HepG2 (cell line): Measurements from ENCODE around the gene PPP1CA. TPM values are rescaled to one million over a fixed set of nuclear protein-coding genes. Genes with fewer than 3 reads are reported as not detected.

ENCODE experiments used
- ARID5B ChIP-seq: IDR thresholded peaks from 2 replicates; pipeline ENCODE4 v1.4.0; 2020; ENCODE audit warnings: mild to moderate bottlenecking, missing genetic modification reagents
- DR1 ChIP-seq: sonication (generic); formaldehyde crosslinking; IDR thresholded peaks from 2 replicates; pipeline ENCODE4 v1.8.0; 2021; ENCODE audit warnings: mild to moderate bottlenecking, missing genetic modification reagents, inconsistent platforms
- EP300 ChIP-seq, 3 experiments: sonication (generic) in 1 of 3; formaldehyde crosslinking in 1 of 3; IDR thresholded peaks; 2 replicates each; pipeline versions ENCODE4 v1.5.1 to v1.6.1; 2011 to 2020; ENCODE audit warnings: low read depth in 2 of 3, low read length in 2 of 3, borderline replicate concordance in 1 of 3, improper control_type of control experiment in 1 of 3, mild to moderate bottlenecking in 1 of 3, missing genetic modification reagents in 1 of 3, moderate library complexity in 1 of 3
- KLF9 ChIP-seq: IDR thresholded peaks from 2 replicates; pipeline ENCODE4 v1.6.1; 2016; ENCODE audit warnings: low read depth
- MBNL3 ChIP-seq: fragments of 250-450 bp; sonication (Bioruptor Pico); conservative IDR thresholded peaks from 2 replicates; pipeline ENCODE4 v1.8.0; 2022; ENCODE audit warnings: mild to moderate bottlenecking, inconsistent platforms
- NR2C2 ChIP-seq: sonication (generic); formaldehyde crosslinking; IDR thresholded peaks from 2 replicates; pipeline ENCODE4 v1.4.0; 2020; ENCODE audit warnings: missing genetic modification reagents, mild to moderate bottlenecking, moderate library complexity, borderline replicate concordance
- POLR2A ChIP-seq, 2 experiments: IDR thresholded peaks; 2 replicates each; pipeline ENCODE4 v1.6.1; 2011; ENCODE audit warnings: low read depth in 2 of 2, low read length in 2 of 2, mild to moderate bottlenecking in 1 of 2, moderate library complexity in 1 of 2; ENCODE audit not compliant: insufficient read depth in 1 of 2
- SATB2 ChIP-seq: sonication (generic); formaldehyde crosslinking; IDR thresholded peaks from 2 replicates; pipeline ENCODE4 v1.5.0; 2020; ENCODE audit warnings: missing genetic modification reagents
- SP1 ChIP-seq, 2 experiments: fragments of 450-650 bp in 1 of 2; sonication (generic) in 1 of 2; formaldehyde crosslinking in 1 of 2; IDR thresholded peaks; 2 replicates each; pipeline versions ENCODE4 v1.4.0 to v1.6.1; 2016 to 2020; ENCODE audit warnings: missing genetic modification reagents in 1 of 2
- TEF ChIP-seq: sonication (generic); formaldehyde crosslinking; IDR thresholded peaks from 2 replicates; pipeline ENCODE4 v1.5.0; 2020; ENCODE audit warnings: missing genetic modification reagents
- ZBTB3 ChIP-seq: sonication (generic); formaldehyde crosslinking; IDR thresholded peaks from 2 replicates; pipeline ENCODE4 v1.4.0; 2020; ENCODE audit warnings: low read depth, mild to moderate bottlenecking, moderate library complexity, missing genetic modification reagents, borderline replicate concordance
- ZBTB7A ChIP-seq: sonication (generic); formaldehyde crosslinking; IDR thresholded peaks from 2 replicates; pipeline ENCODE4 v1.8.0; 2022; ENCODE audit warnings: mild to moderate bottlenecking, missing genetic modification reagents
- ZBTB7B ChIP-seq: sonication (generic); formaldehyde crosslinking; IDR thresholded peaks from 2 replicates; pipeline ENCODE4 v1.4.0; 2020; ENCODE audit warnings: missing genetic modification reagents
- ZFP90 ChIP-seq: sonication (generic); formaldehyde crosslinking; IDR thresholded peaks from 2 replicates; pipeline ENCODE4 v1.8.0; 2022; ENCODE audit warnings: missing genetic modification reagents, mild to moderate bottlenecking, inconsistent platforms, borderline replicate concordance
- ZKSCAN5 ChIP-seq: sonication (generic); formaldehyde crosslinking; IDR thresholded peaks from 2 replicates; pipeline ENCODE4 v1.5.1; 2020; ENCODE audit warnings: mild to moderate bottlenecking, missing genetic modification reagents
- ZNF367 ChIP-seq: sonication (generic); formaldehyde crosslinking; IDR thresholded peaks from 2 replicates; pipeline ENCODE4 v1.4.0; 2020; ENCODE audit warnings: missing genetic modification reagents, borderline replicate concordance
- ZNF44 ChIP-seq: sonication (generic); formaldehyde crosslinking; IDR thresholded peaks from 2 replicates; pipeline ENCODE4 v1.5.1; 2020; ENCODE audit warnings: mild to moderate bottlenecking, missing genetic modification reagents
- ZNF674 ChIP-seq: sonication (generic); formaldehyde crosslinking; IDR thresholded peaks from 2 replicates; pipeline ENCODE4 v1.5.0; 2020; ENCODE audit warnings: low read depth, mild to moderate bottlenecking, missing genetic modification reagents
- polyA plus RNA-seq, 8 experiments: library from polyadenylated mRNA; depleted of rRNA in 3 of 8; stranded (reverse) in 7 of 8; unstranded in 1 of 8; fragments of >200 nt; fragmentation: Illumina TruSeq in 4 of 8; extraction: Trizol in 4 of 8; gene quantifications; 2 replicates each; pipeline versions ENCODE4 v1.2.1 to v1.2.3, GENCODE V29; 2011 to 2016; ENCODE audit warnings: low read depth in 4 of 8, missing spikeins in 1 of 8, mixed read lengths in 1 of 8; ENCODE audit not compliant: insufficient read depth in 1 of 8
- total RNA-seq, 5 experiments: library from RNA; depleted of rRNA; stranded (reverse); fragments of >200 nt; fragmentation: Illumina TruSeq; extraction: Trizol; gene quantifications; 2 replicates each; pipeline ENCODE4 v1.2.3, GENCODE V29; 2016; ENCODE audit warnings: low read depth in 1 of 5
- TF ChIP-seq, protein P1 (sequence below): sonication (generic); formaldehyde crosslinking; IDR thresholded peaks from 2 replicates; pipeline ENCODE4 v1.4.0; 2020; ENCODE audit warnings: mild to moderate bottlenecking, missing genetic modification reagents
- TF ChIP-seq, protein P2 (sequence below): sonication (generic); formaldehyde crosslinking; IDR thresholded peaks from 2 replicates; pipeline ENCODE4 v1.8.1; 2022; ENCODE audit warnings: mild to moderate bottlenecking, missing genetic modification reagents

The PPP1CA gene
- total and polyA plus RNA-seq, 2 of the 13 experiments (the other 11 are each of a cell fraction or from before 2014, with no cell fraction given), result 149 to 170 TPM

DNA sequence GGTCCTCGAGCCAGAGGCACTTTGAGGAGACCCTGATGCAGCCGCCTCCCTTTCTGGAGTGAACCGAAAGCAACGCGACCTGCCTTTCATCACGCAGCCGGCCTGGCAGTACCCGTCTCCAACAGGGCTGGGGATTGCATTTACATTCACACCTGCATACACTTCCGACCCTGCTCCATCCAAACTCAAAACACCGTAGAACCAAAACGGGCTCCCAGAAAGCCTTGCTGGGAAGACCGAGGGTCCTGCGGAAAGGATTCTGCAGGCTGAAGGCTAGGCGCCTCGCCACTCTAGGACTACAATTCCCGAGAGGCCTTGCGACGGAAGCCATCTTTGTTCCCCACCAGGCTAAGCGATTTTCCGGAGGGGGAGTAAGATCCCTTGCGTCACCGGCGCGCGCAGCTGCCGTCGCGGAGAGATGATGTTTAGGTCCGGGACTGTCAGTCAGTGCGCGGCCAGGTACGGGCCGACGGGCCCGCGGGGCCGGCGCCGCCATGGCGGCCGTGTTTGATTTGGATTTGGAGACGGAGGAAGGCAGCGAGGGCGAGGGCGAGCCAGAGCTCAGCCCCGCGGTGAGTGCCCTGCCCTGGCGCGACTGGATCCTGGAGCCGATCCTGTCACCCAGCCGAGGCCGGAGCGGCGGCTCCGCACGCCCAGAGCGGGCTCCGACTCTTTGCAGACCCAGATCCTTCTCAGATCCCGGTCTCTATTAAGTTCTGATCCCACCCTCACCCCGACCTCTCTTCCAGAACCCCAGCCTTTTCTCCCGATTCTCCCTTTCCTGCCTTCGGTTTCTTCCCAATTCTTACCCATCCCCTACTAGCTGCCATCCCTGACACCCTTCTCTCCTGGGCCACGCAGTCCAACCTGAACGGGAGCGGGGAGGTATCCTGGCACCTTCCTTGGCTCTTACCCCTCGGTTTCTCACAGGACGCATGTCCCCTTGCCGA, 26.7 kb upstream of the PPP1CA start, which contains the start of gene RPS6KB2 (continued):
- TF ChIP-seq, protein P1, sequence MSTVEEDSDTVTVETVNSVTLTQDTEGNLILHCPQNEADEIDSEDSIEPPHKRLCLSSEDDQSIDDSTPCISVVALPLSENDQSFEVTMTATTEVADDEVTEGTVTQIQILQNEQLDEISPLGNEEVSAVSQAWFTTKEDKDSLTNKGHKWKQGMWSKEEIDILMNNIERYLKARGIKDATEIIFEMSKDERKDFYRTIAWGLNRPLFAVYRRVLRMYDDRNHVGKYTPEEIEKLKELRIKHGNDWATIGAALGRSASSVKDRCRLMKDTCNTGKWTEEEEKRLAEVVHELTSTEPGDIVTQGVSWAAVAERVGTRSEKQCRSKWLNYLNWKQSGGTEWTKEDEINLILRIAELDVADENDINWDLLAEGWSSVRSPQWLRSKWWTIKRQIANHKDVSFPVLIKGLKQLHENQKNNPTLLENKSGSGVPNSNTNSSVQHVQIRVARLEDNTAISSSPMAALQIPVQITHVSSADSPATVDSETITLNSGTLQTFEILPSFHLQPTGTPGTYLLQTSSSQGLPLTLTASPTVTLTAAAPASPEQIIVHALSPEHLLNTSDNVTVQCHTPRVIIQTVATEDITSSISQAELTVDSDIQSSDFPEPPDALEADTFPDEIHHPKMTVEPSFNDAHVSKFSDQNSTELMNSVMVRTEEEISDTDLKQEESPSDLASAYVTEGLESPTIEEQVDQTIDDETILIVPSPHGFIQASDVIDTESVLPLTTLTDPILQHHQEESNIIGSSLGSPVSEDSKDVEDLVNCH (CRISPR knock-in tag), result 0 out of 2 replicates have a peak, but pooled peaks have one; percentile 21
- TF ChIP-seq MBNL3 (CRISPR knock-in tag) (no peak), ZKSCAN5 (CRISPR knock-in tag) (no peak), SATB2 (0 out of 2 replicates have a peak, but pooled peaks have one; percentile 72), ZNF674 (CRISPR knock-in tag) (no peak), ZBTB7A (no peak), ZBTB7B (CRISPR knock-in tag) (no peak; the same call in 1 of the 2 replicates), TEF (CRISPR knock-in tag) (no peak), ZNF44 (CRISPR knock-in tag) (no peak), POLR2A (IDR thresholded peaks at IDR 0.05; ENCODE audit: insufficient read depth in 1 of 2, low read depth in 2 of 2, low read length in 2 of 2) (peak; percentile 80), ZFP90 (CRISPR knock-in tag) (no peak), KLF9 (CRISPR knock-in tag) (peak; percentile 71; the same call in 1 of the 2 replicates), ZNF367 (CRISPR knock-in tag) (no peak), ZBTB3 (no peak), ARID5B (peak; percentile 37; the same call in 1 of the 2 replicates), DR1 (peak; percentile 61; the same call in 1 of the 2 replicates), NR2C2 (CRISPR knock-in tag) (peak; percentile 80; the same call in 1 of the 2 replicates), EP300 (IDR thresholded peaks at IDR 0.05; ENCODE audit: low read depth in 2 of 2, low read length in 2 of 2) (peak in 1 of 2 experiments; percentile 32; a peak in 1 of 4 replicates), EP300 (CRISPR knock-in tag; IDR thresholded peaks at IDR 0.05; ENCODE audit: borderline replicate concordance) (no peak), SP1 (IDR thresholded peaks at IDR 0.05) (no peak), SP1 (CRISPR knock-in tag; IDR thresholded peaks at IDR 0.05) (peak; percentile 86)
- TF ChIP-seq, protein P2, sequence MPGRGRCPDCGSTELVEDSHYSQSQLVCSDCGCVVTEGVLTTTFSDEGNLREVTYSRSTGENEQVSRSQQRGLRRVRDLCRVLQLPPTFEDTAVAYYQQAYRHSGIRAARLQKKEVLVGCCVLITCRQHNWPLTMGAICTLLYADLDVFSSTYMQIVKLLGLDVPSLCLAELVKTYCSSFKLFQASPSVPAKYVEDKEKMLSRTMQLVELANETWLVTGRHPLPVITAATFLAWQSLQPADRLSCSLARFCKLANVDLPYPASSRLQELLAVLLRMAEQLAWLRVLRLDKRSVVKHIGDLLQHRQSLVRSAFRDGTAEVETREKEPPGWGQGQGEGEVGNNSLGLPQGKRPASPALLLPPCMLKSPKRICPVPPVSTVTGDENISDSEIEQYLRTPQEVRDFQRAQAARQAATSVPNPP, result no peak; the same call in 1 of the 2 replicates
